Ectodermal cell (in vitro differentiated cells): ENCODE data around the gene TRPM2.

Experiments used
- H3K27ac ChIP-seq: 2 replicates; pipeline ENCODE4 v1.7.0; 2013; ENCODE audit warnings: mild to moderate bottlenecking, low read depth, low read length; ENCODE audit not compliant: insufficient read depth, poor library complexity, severe bottlenecking
- H3K27me3 ChIP-seq: 2 replicates; pipeline ENCODE4 v1.7.0; 2013; ENCODE audit warnings: mild to moderate bottlenecking, low read length; ENCODE audit not compliant: insufficient read depth, control insufficient read depth, poor library complexity, severe bottlenecking
- H3K36me3 ChIP-seq: one replicate; pipeline ENCODE4 v1.7.0; 2013; ENCODE audit warnings: low read length; ENCODE audit not compliant: control insufficient read depth, insufficient read depth
- H3K4me1 ChIP-seq: one replicate; pipeline ENCODE4 v1.7.0; 2013; ENCODE audit warnings: low read length; ENCODE audit not compliant: control insufficient read depth, insufficient read depth
- H3K4me3 ChIP-seq: 2 replicates; pipeline ENCODE4 v1.7.0; 2013; ENCODE audit warnings: low read depth, low read length, control low read depth; ENCODE audit not compliant: insufficient read depth
- H3K9me3 ChIP-seq: 2 replicates; pipeline ENCODE4 v1.7.0; 2013; ENCODE audit warnings: mild to moderate bottlenecking, low read length, moderate library complexity; ENCODE audit not compliant: control insufficient read depth
- WGBS, 2 experiments: methylation state at CpG; one replicate each; pipeline ENCODE4 v1.1.7; 2013; ENCODE audit warnings: missing lambda C conversion rate in 2 of 2; 5-methylcytosine and 5-hydroxymethylcytosine counted together

The TRPM2 gene

GRCh38 chr21:44365251-44365966 lies 12.0 kb downstream of the TRPM2 start:
- no peaks in the 10 kb centered on the region for H3K9me3 ChIP-seq
- no peak overlapping the region for H3K27ac ChIP-seq
- H3K4me3 ChIP-seq = no peak overlapping the region
- no peaks in the 10 kb centered on the region for H3K36me3 ChIP-seq
- H3K27me3 ChIP-seq = peaks cover 19% of the 10 kb centered on the region
- peaks cover 6% of the 10 kb centered on the region for H3K4me1 ChIP-seq
- WGBS, 2 experiments = 90 to 96% methylated on average over 18 of the region's 18 CpGs

DNA sequence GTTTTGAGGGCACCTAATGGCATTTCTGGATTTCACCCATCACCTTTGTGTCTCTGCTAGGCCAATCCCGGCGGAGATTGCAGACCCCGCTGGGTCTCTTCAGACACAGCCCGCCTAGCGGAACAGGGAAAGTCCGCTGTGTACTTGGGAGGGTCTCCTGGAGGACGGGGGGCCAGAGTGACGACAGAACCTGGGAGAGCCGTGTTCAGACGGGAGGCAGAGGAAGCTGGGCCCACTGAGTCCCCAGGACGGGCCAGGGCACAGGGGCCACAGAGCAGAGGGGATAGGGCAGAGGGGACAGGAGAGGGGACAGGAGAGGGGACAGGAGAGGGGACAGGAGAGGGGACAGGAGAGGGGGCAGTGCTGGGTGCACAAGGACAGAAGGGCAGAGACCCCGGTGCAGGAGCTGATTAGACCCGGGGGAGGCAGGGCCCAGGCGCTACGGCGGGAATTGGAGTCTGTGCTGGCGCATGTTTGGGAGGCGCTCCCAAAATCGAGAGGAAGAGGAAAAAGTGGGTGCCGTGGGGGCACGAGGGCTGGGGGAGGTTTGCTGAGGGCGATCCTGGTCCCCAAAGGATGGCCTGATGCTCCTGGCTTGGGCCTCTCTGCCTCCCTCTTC lies 12.7 kb downstream of the TRPM2 start:
- 93% methylated on average over 22 of the region's 22 CpGs for WGBS, 2 experiments
- H3K36me3 ChIP-seq = no peaks in the 10 kb centered on the region
- peaks cover 24% of the 10 kb centered on the region for H3K27me3 ChIP-seq
- H3K27ac ChIP-seq = no peak overlapping the region
- no peak overlapping the region for H3K4me3 ChIP-seq
- peaks cover 6% of the 10 kb centered on the region for H3K4me1 ChIP-seq
- H3K9me3 ChIP-seq = no peaks in the 10 kb centered on the region

DNA sequence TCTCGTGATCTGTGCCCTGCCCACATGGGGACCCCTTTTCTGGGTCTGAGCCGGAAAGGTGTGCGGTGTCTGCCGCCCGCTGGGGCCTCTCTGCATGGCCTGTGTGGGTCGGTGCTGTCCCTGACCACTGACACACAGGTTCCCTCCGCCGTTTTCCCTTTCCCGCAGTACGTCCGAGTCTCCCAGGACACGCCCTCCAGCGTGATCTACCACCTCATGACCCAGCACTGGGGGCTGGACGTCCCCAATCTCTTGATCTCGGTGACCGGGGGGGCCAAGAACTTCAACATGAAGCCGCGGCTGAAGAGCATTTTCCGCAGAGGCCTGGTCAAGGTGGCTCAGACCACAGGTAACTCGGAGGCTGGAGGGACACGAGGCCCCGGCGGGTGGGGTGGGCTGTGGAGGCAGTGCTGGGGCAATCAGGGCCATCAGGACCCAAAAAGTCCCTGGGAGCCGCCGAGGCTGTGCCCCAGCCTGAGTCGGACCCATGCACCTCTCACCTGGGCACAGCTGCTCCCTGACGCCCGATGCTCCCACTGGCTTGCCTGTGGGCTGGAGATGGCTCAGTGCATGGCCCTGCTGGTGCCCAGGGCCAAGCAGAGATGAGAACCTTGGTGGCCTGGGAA lies 13.3 kb downstream of the TRPM2 start:
- 93 to 94% methylated on average over 28 of the region's 28 CpGs for WGBS, 2 experiments
- no peaks in the 10 kb centered on the region for H3K36me3 ChIP-seq
- no peak overlapping the region for H3K4me3 ChIP-seq
- H3K27ac ChIP-seq = no peak overlapping the region
- H3K27me3 ChIP-seq = peaks cover 25% of the 10 kb centered on the region
- H3K9me3 ChIP-seq = no peaks in the 10 kb centered on the region
- H3K4me1 ChIP-seq = peaks cover 6% of the 10 kb centered on the region

DNA sequence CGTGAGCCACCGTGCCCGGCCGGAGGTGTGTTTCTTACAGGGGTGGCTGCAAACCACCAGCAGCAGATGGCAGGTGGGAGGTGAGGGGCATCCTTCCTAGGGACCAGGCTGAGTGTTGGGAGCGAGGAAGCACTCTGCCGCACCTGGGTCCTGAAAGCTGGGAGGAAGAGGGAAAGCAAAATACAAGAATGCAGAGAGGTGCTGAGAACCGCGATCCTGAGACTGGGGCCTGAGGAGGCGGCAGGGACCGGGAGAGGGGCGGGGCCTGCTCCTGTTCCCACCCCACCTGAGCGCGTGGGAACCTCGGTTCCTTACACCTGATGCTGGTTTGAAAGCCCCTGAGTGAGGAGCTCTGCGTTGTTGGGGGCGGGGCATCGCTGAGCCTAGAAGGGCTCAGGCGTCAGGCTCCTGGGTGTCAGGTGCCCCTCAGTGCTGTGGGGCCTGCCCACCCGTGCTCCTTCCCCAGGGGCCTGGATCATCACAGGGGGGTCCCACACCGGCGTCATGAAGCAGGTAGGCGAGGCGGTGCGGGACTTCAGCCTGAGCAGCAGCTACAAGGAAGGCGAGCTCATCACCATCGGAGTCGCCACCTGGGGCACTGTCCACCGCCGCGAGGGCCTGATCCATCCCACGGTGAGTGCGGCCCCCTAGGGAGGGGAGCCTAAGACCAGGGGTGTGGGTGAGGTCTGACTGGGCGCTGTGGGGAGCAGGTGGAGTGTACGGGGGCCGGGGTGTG lies 15.5 kb downstream of the TRPM2 start:
- no peaks in the 10 kb centered on the region for H3K9me3 ChIP-seq
- peaks cover 28% of the 10 kb centered on the region for H3K27me3 ChIP-seq
- no peak overlapping the region for H3K27ac ChIP-seq
- H3K4me3 ChIP-seq = no peak overlapping the region
- no peaks in the 10 kb centered on the region for H3K36me3 ChIP-seq
- H3K4me1 ChIP-seq = peaks cover 6% of the 10 kb centered on the region
- 50 to 52% methylated on average over 35 of the region's 35 CpGs for WGBS, 2 experiments

DNA sequence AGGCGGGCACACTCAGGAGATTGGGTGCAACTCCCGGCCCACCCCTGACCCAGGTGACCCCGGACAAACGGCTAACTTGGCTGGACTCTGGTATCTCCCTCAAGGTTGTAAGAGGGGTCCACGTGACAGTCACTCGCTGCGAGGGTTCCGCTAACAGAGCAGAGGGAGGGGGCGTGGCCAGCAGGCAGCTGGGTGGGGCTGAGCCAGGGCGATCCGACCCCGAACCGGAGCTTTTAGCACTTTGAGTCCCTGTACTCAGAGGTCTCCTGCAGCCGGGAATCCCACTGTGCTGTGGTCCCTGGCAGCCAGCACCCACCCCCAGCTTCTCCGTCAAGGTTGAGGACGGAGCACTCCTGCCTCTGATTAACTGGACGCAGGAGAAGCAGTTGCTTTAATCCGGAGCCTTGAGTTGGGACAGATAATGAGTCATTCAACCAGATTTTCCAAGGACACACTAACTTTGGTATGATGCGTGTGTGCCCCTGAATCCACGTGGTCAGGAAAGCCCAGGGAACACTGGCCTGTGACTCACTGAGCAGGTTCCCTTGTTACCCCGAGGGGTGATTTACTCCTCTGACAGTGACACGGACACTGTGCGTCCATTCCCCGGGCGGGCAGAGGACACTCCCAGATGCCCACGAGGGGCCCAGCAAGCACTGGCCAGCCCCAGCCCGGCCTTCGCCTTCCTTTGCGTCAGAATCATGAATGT lies 16.8 kb downstream of the TRPM2 start:
- Histone ChIP-seq H3K36me3 (no peaks in the 10 kb centered on the region), H3K27me3 (peaks cover 28% of the 10 kb centered on the region), H3K9me3 (no peaks in the 10 kb centered on the region), H3K27ac (no peak overlapping the region), H3K4me1 (peaks cover 6% of the 10 kb centered on the region), H3K4me3 (peak overlapping the region; percentile 7)
- 41 to 42% methylated on average over 29 of the region's 29 CpGs for WGBS, 2 experiments

- Histone ChIP-seq H3K36me3 (no peaks in the 10 kb centered on the region), H3K4me3 (no peak overlapping the region), H3K4me1 (peaks cover 6% of the 10 kb centered on the region), H3K9me3 (no peaks in the 10 kb centered on the region), H3K27ac (no peak overlapping the region), H3K27me3 (peaks cover 28% of the 10 kb centered on the region)
- WGBS, 2 experiments = 93 to 94% methylated on average over 31 to 32 of the region's 37 CpGs
These were observed 17.5 kb downstream of the TRPM2 start for GRCh38 chr21:44370786-44371410.

GRCh38 chr21:44371596-44371995 lies 18.2 kb downstream of the TRPM2 start:
- no peaks in the 10 kb centered on the region for H3K36me3 ChIP-seq
- 94 to 96% methylated on average over 6 of the region's 6 CpGs for WGBS, 2 experiments
- H3K9me3 ChIP-seq = no peaks in the 10 kb centered on the region
- peaks cover 28% of the 10 kb centered on the region for H3K27me3 ChIP-seq
- H3K27ac ChIP-seq = no peak overlapping the region
- H3K4me1 ChIP-seq = peaks cover 6% of the 10 kb centered on the region
- no peak overlapping the region for H3K4me3 ChIP-seq

GRCh38 chr21:44372616-44373015 lies 19.2 kb downstream of the TRPM2 start:
- Histone ChIP-seq H3K36me3 (no peaks in the 10 kb centered on the region), H3K9me3 (no peaks in the 10 kb centered on the region)

GRCh38 chr21:44374601-44375280 lies 21.3 kb downstream of the TRPM2 start:
- Histone ChIP-seq H3K9me3 (no peaks in the 10 kb centered on the region), H3K4me1 (peaks cover 6% of the 10 kb centered on the region), H3K27me3 (peaks cover 16% of the 10 kb centered on the region), H3K36me3 (no peaks in the 10 kb centered on the region), H3K27ac (no peak overlapping the region), H3K4me3 (no peak overlapping the region)
- WGBS, 2 experiments = 93 to 95% methylated on average over 24 of the region's 24 CpGs

More at GRCh38 chr21:44372616-44373015, 19.2 kb downstream of the TRPM2 start:
- peaks cover 6% of the 10 kb centered on the region for H3K4me1 ChIP-seq
- WGBS, 2 experiments = 87 to 89% methylated on average over 8 of the region's 8 CpGs
- H3K4me3 ChIP-seq = no peak overlapping the region
- no peak overlapping the region for H3K27ac ChIP-seq
- peaks cover 28% of the 10 kb centered on the region for H3K27me3 ChIP-seq
